Nephron progenitor cell (in vitro differentiated cells): Measurements from ENCODE around the gene TREML1.
"Not testable (repeated sequence)": the region's sequence is repeated elsewhere in the genome, so short reads cannot be mapped to it uniquely, and the experiment has no call there.

Experiments used
- DNase-seq: peaks from one replicate; pipeline ENCODE4 v3.0.0; 2021
- H3K27ac Mint-ChIP-seq: 2 replicates; pipeline ENCODE4 v1.8.0; 2021; ENCODE audit warnings: mild to moderate bottlenecking, moderate library complexity, mixed read lengths
- H3K27me3 Mint-ChIP-seq: 2 replicates; pipeline ENCODE4 v1.8.0; 2021; ENCODE audit warnings: mild to moderate bottlenecking, low read depth, mixed read lengths; ENCODE audit not compliant: poor library complexity
- H3K36me3 Mint-ChIP-seq: 2 replicates; pipeline ENCODE4 v1.8.0; 2021; ENCODE audit warnings: low read depth, mixed read lengths
- H3K4me1 Mint-ChIP-seq: 2 replicates; pipeline ENCODE4 v1.8.0; 2021; ENCODE audit warnings: mixed read lengths
- H3K4me3 Mint-ChIP-seq: 2 replicates; pipeline ENCODE4 v1.8.0; 2021; ENCODE audit warnings: mild to moderate bottlenecking, moderate library complexity, mixed read lengths
- H3K9me3 Mint-ChIP-seq: 2 replicates; pipeline ENCODE4 v1.8.0; 2021; ENCODE audit warnings: mild to moderate bottlenecking, moderate library complexity, mixed read lengths
- CTCF ChIP-seq: fragments of 200-600 bp; sonication (generic); IDR thresholded peaks from 2 replicates; pipeline ENCODE4 v1.5.0; 2021; ENCODE audit warnings: antibody characterized with exemption

TREML1 gene

GRCh38 chr6:41189967-41190366, 35.8 kb upstream of the TREML1 start:
- no peak for TF ChIP-seq CTCF
- H3K4me1 Mint-ChIP-seq = no peaks in the 10 kb centered on the region
- peaks cover 46% of the 10 kb centered on the region for H3K27me3 Mint-ChIP-seq
- peaks cover 15% of the 10 kb centered on the region for H3K9me3 Mint-ChIP-seq
- H3K4me3 Mint-ChIP-seq = no peak overlapping the region
- no peak overlapping the region for H3K27ac Mint-ChIP-seq
- DNase-seq = no peak
- H3K36me3 Mint-ChIP-seq = no peaks in the 10 kb centered on the region

- H3K4me1 Mint-ChIP-seq, H3K36me3 Mint-ChIP-seq: not testable (repeated sequence)
Observed at GRCh38 chr6:41189046-41189445, 34.9 kb upstream of the TREML1 start.

GRCh38 chr6:41187924-41188886, 34.1 kb upstream of the TREML1 start:
- H3K9me3 Mint-ChIP-seq = peaks cover 15% of the 10 kb centered on the region
- no peaks in the 10 kb centered on the region for H3K36me3 Mint-ChIP-seq
- no peak for DNase-seq
- no peaks in the 10 kb centered on the region for H3K4me1 Mint-ChIP-seq
- no peak overlapping the region for H3K27ac Mint-ChIP-seq
- H3K27me3 Mint-ChIP-seq = peaks cover 39% of the 10 kb centered on the region
- TF ChIP-seq CTCF = no peak
- H3K4me3 Mint-ChIP-seq = no peak overlapping the region

More at GRCh38 chr6:41189046-41189445, 34.9 kb upstream of the TREML1 start:
- not testable (repeated sequence) for H3K27ac Mint-ChIP-seq, H3K4me3 Mint-ChIP-seq, DNase-seq
- peaks cover 39% of the 10 kb centered on the region for H3K27me3 Mint-ChIP-seq
- peaks cover 15% of the 10 kb centered on the region for H3K9me3 Mint-ChIP-seq

- Mint-ChIP-seq H3K4me1 (peaks cover 4% of the 10 kb centered on the region), H3K36me3 (no peaks in the 10 kb centered on the region), H3K27me3 (peaks cover 25% of the 10 kb centered on the region), H3K27ac (no peak overlapping the region), H3K9me3 (peaks cover 15% of the 10 kb centered on the region), H3K4me3 (no peak overlapping the region)
- no peak for TF ChIP-seq CTCF
- no peak for DNase-seq
Observed at GRCh38 chr6:41186031-41186562, 31.9 kb upstream of the TREML1 start.

GRCh38 chr6:41184761-41185160, 30.6 kb upstream of the TREML1 start:
- no peak overlapping the region for H3K27ac Mint-ChIP-seq
- no peak for TF ChIP-seq CTCF
- H3K4me1 Mint-ChIP-seq = peaks cover 7% of the 10 kb centered on the region
- H3K9me3 Mint-ChIP-seq = peaks cover 6% of the 10 kb centered on the region
- H3K27me3 Mint-ChIP-seq = peaks cover 27% of the 10 kb centered on the region
- no peak overlapping the region for H3K4me3 Mint-ChIP-seq
- no peak for DNase-seq
- no peaks in the 10 kb centered on the region for H3K36me3 Mint-ChIP-seq

- peak; percentile 50 for TF ChIP-seq CTCF
- H3K9me3 Mint-ChIP-seq = no peaks in the 10 kb centered on the region
- no peaks in the 10 kb centered on the region for H3K36me3 Mint-ChIP-seq
- DNase-seq = peak; percentile 23
- no peak overlapping the region for H3K27ac Mint-ChIP-seq
- no peak overlapping the region for H3K4me3 Mint-ChIP-seq
- peaks cover 9% of the 10 kb centered on the region for H3K4me1 Mint-ChIP-seq
- H3K27me3 Mint-ChIP-seq = peaks cover 23% of the 10 kb centered on the region
Observed at GRCh38 chr6:41182069-41183034, 28.2 kb upstream of the TREML1 start.
